Muscle layer of duodenum (tissue), 2 donors: ENCODE measurements around the gene STYK1.

Experiments used
- H3K27ac ChIP-seq: one replicate; pipeline ENCODE4 v1.7.0; 2013; ENCODE audit warnings: mild to moderate bottlenecking, low read length
- H3K27me3 ChIP-seq: one replicate; pipeline ENCODE4 v1.7.0; 2013; ENCODE audit warnings: low read depth, mild to moderate bottlenecking, control low read depth, low read length
- H3K36me3 ChIP-seq, 2 donors: one replicate each; pipeline ENCODE4 v1.7.0; 2013; ENCODE audit warnings: low read length in 2 of 2, control low read depth in 1 of 2, mild to moderate bottlenecking in 1 of 2; ENCODE audit not compliant: insufficient read depth in 2 of 2, control insufficient read depth in 1 of 2
- H3K4me1 ChIP-seq, 2 donors: one replicate each; pipeline ENCODE4 v1.7.0; 2013; ENCODE audit warnings: low read length in 2 of 2, mild to moderate bottlenecking in 2 of 2, control low read depth in 1 of 2, moderate library complexity in 1 of 2; ENCODE audit not compliant: insufficient read depth in 2 of 2, control insufficient read depth in 1 of 2
- H3K4me3 ChIP-seq, 2 donors: one replicate each; pipeline ENCODE4 v1.7.0; 2013; ENCODE audit warnings: low read length in 2 of 2, low read depth in 1 of 2, mild to moderate bottlenecking in 1 of 2
- H3K9me3 ChIP-seq, 2 donors: one replicate each; pipeline ENCODE4 v1.7.0; 2013; ENCODE audit warnings: low read length in 2 of 2, control low read depth in 1 of 2, mild to moderate bottlenecking in 1 of 2; ENCODE audit not compliant: control insufficient read depth in 1 of 2
- donor health status: healthy.

Gene STYK1

GRCh38 chr12:10641735-10642500 is 31.9 kb downstream of the STYK1 start:
- no peaks in the 10 kb centered on the region for H3K4me1 ChIP-seq
- H3K9me3 ChIP-seq, result peaks cover 0 to 12% of the 10 kb centered on the region in 2 donors
- no peaks in the 10 kb centered on the region for H3K36me3 ChIP-seq
- H3K27ac ChIP-seq, result no peak overlapping the region
- no peaks in the 10 kb centered on the region for H3K27me3 ChIP-seq
- H3K4me3 ChIP-seq, result no peak overlapping the region

- no peak overlapping the region for H3K27ac ChIP-seq
These were observed 35.1 kb downstream of the STYK1 start for GRCh38 chr12:10638728-10639127.

GRCh38 chr12:10636611-10637010 is 37.2 kb downstream of the STYK1 start:
- Histone ChIP-seq H3K4me1 (no peaks in the 10 kb centered on the region), H3K4me3 (no peak overlapping the region), H3K36me3 (no peaks in the 10 kb centered on the region), H3K27me3 (no peaks in the 10 kb centered on the region), H3K27ac (no peak overlapping the region), H3K9me3 (no peaks in the 10 kb centered on the region)

More at GRCh38 chr12:10638728-10639127, 35.1 kb downstream of the STYK1 start:
- Histone ChIP-seq H3K36me3 (no peaks in the 10 kb centered on the region), H3K4me1 (no peaks in the 10 kb centered on the region), H3K27me3 (no peaks in the 10 kb centered on the region), H3K9me3 (no peaks in the 10 kb centered on the region), H3K4me3 (no peak overlapping the region)

GRCh38 chr12:10636124-10636523 is 37.7 kb downstream of the STYK1 start:
- no peak overlapping the region for H3K27ac ChIP-seq
- H3K4me3 ChIP-seq, result no peak overlapping the region
- no peaks in the 10 kb centered on the region for H3K27me3 ChIP-seq
- no peaks in the 10 kb centered on the region for H3K4me1 ChIP-seq
- H3K36me3 ChIP-seq, result no peaks in the 10 kb centered on the region
- H3K9me3 ChIP-seq, result no peaks in the 10 kb centered on the region

- Histone ChIP-seq H3K4me1 (no peaks in the 10 kb centered on the region), H3K36me3 (no peaks in the 10 kb centered on the region), H3K27me3 (no peaks in the 10 kb centered on the region), H3K27ac (no peak overlapping the region), H3K9me3 (no peaks in the 10 kb centered on the region), H3K4me3 (no peak overlapping the region)
These were observed 38.5 kb downstream of the STYK1 start for GRCh38 chr12:10635306-10635705.

- Histone ChIP-seq H3K4me3 (no peak overlapping the region), H3K4me1 (no peaks in the 10 kb centered on the region), H3K36me3 (no peaks in the 10 kb centered on the region), H3K27ac (no peak overlapping the region), H3K9me3 (no peaks in the 10 kb centered on the region), H3K27me3 (no peaks in the 10 kb centered on the region)
These were observed 39.4 kb downstream of the STYK1 start for GRCh38 chr12:10634427-10634826.

- no peaks in the 10 kb centered on the region for H3K36me3 ChIP-seq
- H3K27me3 ChIP-seq, result no peaks in the 10 kb centered on the region
- no peak overlapping the region for H3K4me3 ChIP-seq
- H3K27ac ChIP-seq, result no peak overlapping the region
- no peaks in the 10 kb centered on the region for H3K4me1 ChIP-seq
- H3K9me3 ChIP-seq, result no peaks in the 10 kb centered on the region
These were observed 40.3 kb downstream of the STYK1 start for GRCh38 chr12:10633541-10633940.

- no peak overlapping the region for H3K27ac ChIP-seq
- H3K4me3 ChIP-seq, result no peak overlapping the region
- no peaks in the 10 kb centered on the region for H3K9me3 ChIP-seq
- H3K4me1 ChIP-seq, result no peaks in the 10 kb centered on the region
- H3K36me3 ChIP-seq, result no peaks in the 10 kb centered on the region
- H3K27me3 ChIP-seq, result no peaks in the 10 kb centered on the region
These were observed 41.6 kb downstream of the STYK1 start for GRCh38 chr12:10632226-10632625.

GRCh38 chr12:10624605-10625004 is 49.2 kb downstream of the STYK1 start:
- Histone ChIP-seq H3K4me1 (no peaks in the 10 kb centered on the region), H3K27ac (no peak overlapping the region), H3K36me3 (no peaks in the 10 kb centered on the region), H3K27me3 (no peaks in the 10 kb centered on the region), H3K9me3 (no peaks in the 10 kb centered on the region), H3K4me3 (no peak overlapping the region)

- no peaks in the 10 kb centered on the region for H3K9me3 ChIP-seq
- no peaks in the 10 kb centered on the region for H3K4me1 ChIP-seq
- no peaks in the 10 kb centered on the region for H3K36me3 ChIP-seq
- no peak overlapping the region for H3K27ac ChIP-seq
- no peaks in the 10 kb centered on the region for H3K27me3 ChIP-seq
- no peak overlapping the region for H3K4me3 ChIP-seq
These were observed 50.7 kb downstream of the STYK1 start for GRCh38 chr12:10623131-10623530.

- Histone ChIP-seq H3K4me3 (no peak overlapping the region), H3K36me3 (no peaks in the 10 kb centered on the region), H3K27ac (no peak overlapping the region), H3K27me3 (no peaks in the 10 kb centered on the region), H3K4me1 (no peaks in the 10 kb centered on the region), H3K9me3 (no peaks in the 10 kb centered on the region)
These were observed 52.6 kb downstream of the STYK1 start for GRCh38 chr12:10621278-10621677.
